A549 (cell line): ENCODE data around the gene AMBN. TPM values are rescaled to one million over a fixed set of nuclear protein-coding genes. Genes with fewer than 3 reads are reported as not detected.

ENCODE experiments used
- ATAC-seq, 2 experiments: fragments of 200-7000 bp in 1 of 2; fragments of >200 bp in 1 of 2; cut with Nextera tagmentation in 1 of 2; cut with Tn5 transposase in 1 of 2; 3 replicates each; pipeline versions ENCODE4 v1.8.0 to v1.9.1; 2018 to 2020; ENCODE audit warnings: mild to moderate bottlenecking in 1 of 2, moderate library complexity in 1 of 2
- CTCF ChIA-PET: fragments of 300-600 bp; sonication (Branson Sonifier 250); formaldehyde crosslinking; extraction: SDS; loops from one replicate; lab custom pipeline; 2021; ENCODE audit warnings: antibody characterized with exemption, inconsistent platforms; lab: Yijun Ruan, JAX
- POLR2A ChIA-PET: fragments of 350-600 bp; formaldehyde crosslinking; extraction: SDS; loops from one replicate; lab custom pipeline; 2021; ENCODE audit warnings: antibody characterized with exemption, inconsistent platforms; lab: Yijun Ruan, JAX
- DNase-seq, 2 experiments: peaks; one replicate each; pipeline versions ENCODE4 v3.0.0 to v3.0.0-alpha.2; 2011 to 2016; ENCODE audit warnings: low read depth in 1 of 2, low spot score in 1 of 2
- FAIRE-seq: peaks from 2 replicates; lab custom pipeline; 2011; peaks lifted over from hg19 to GRCh38; lab: Jason Lieb, UNC
- H3K27ac ChIP-seq, 2 experiments: fragments of >200 bp; sonication (Bioruptor Twin); formaldehyde crosslinking; 3 replicates each; pipeline ENCODE4 v1.5.1; 2016 to 2017
- H3K4me1 ChIP-seq: fragments of >200 bp; sonication (Bioruptor Twin); formaldehyde crosslinking; 3 replicates; pipeline ENCODE4 v1.6.1; 2016
- H3K4me2 ChIP-seq: fragments of >200 bp; sonication (Bioruptor Twin); formaldehyde crosslinking; 3 replicates; pipeline ENCODE4 v1.6.1; 2016
- H3K4me3 ChIP-seq: fragments of >200 bp; sonication (Bioruptor Twin); formaldehyde crosslinking; 3 replicates; pipeline ENCODE4 v1.5.1; 2016
- H3K9me3 ChIP-seq: fragments of >200 bp; sonication (Bioruptor Twin); formaldehyde crosslinking; 3 replicates; pipeline ENCODE4 v1.6.1; 2016
- ATOH8 ChIP-seq: fragments of 250-450 bp; sonication (Bioruptor Pico); IDR thresholded peaks from 2 replicates; pipeline ENCODE4 v1.5.0; 2020; ENCODE audit warnings: low read depth, mild to moderate bottlenecking, moderate library complexity
- BHLHE40 ChIP-seq: IDR thresholded peaks from 2 replicates; pipeline ENCODE4 v1.6.1; 2012; ENCODE audit warnings: low read depth, low read length, inconsistent platforms
- CBX8 ChIP-seq: fragments of 200-600 bp; sonication (generic); IDR thresholded peaks from 2 replicates; pipeline ENCODE4 v1.6.1; 2016
- E2F6 ChIP-seq: IDR thresholded peaks from 2 replicates; pipeline ENCODE4 v1.6.1; 2012; ENCODE audit warnings: low read depth, borderline replicate concordance
- FOXS1 ChIP-seq: fragments of 250-450 bp; sonication (Bioruptor Pico); IDR thresholded peaks from 2 replicates; pipeline ENCODE4 v1.5.0; 2020; ENCODE audit warnings: mild to moderate bottlenecking, moderate library complexity
- HOXA7 ChIP-seq: fragments of 250-450 bp; sonication (Bioruptor Pico); IDR thresholded peaks from 2 replicates; pipeline ENCODE4 v1.5.0; 2020; ENCODE audit warnings: mild to moderate bottlenecking, moderate library complexity
- JUN ChIP-seq, 2 experiments: fragments of >200 bp; sonication (Bioruptor Twin); formaldehyde crosslinking; IDR thresholded peaks; 2 replicates in 1 of 2; 3 replicates in 1 of 2; pipeline ENCODE4 v1.6.1; 2016 to 2017
- KDM1A ChIP-seq: fragments of 200-600 bp; sonication (generic); IDR thresholded peaks from 2 replicates; pipeline ENCODE4 v1.6.1; 2016; ENCODE audit warnings: low read depth, mild to moderate bottlenecking
- MAFK ChIP-seq: fragments of 450-650 bp; IDR thresholded peaks from 2 replicates; pipeline ENCODE4 v1.6.1; 2014; ENCODE audit not compliant: partially characterized antibody
- MAZ ChIP-seq: fragments of 150-350 bp; IDR thresholded peaks from 2 replicates; pipeline ENCODE4 v1.6.1; 2014; ENCODE audit warnings: antibody characterized with exemption, low read depth, low read length, borderline replicate concordance
- MYC ChIP-seq: IDR thresholded peaks from 2 replicates; pipeline ENCODE4 v1.6.1; 2012; ENCODE audit warnings: mild to moderate bottlenecking, inconsistent platforms, low read length, improper control_type of control experiment, borderline replicate concordance
- NPAS2 ChIP-seq: fragments of 250-450 bp; sonication (Bioruptor Pico); IDR thresholded peaks from 2 replicates; pipeline ENCODE4 v1.8.0; 2022; ENCODE audit warnings: mild to moderate bottlenecking, moderate library complexity, borderline replicate concordance
- POLR2A ChIP-seq: IDR thresholded peaks from 2 replicates; pipeline ENCODE4 v1.6.1; 2012; ENCODE audit warnings: mild to moderate bottlenecking, low read length
- RNF2 ChIP-seq: fragments of 200-600 bp; sonication (generic); IDR thresholded peaks from 2 replicates; pipeline ENCODE4 v1.6.1; 2016; ENCODE audit warnings: low read depth, mild to moderate bottlenecking, antibody characterized with exemption, moderate library complexity, borderline replicate concordance
- TFCP2L1 ChIP-seq: fragments of 250-450 bp; sonication (Bioruptor Pico); IDR thresholded peaks from 2 replicates; pipeline ENCODE4 v1.5.0; 2021; ENCODE audit warnings: mild to moderate bottlenecking
- TP53 ChIP-seq: fragments of 250-450 bp; sonication (Bioruptor Pico); IDR thresholded peaks from 2 replicates; pipeline ENCODE4 v1.5.0; 2021; ENCODE audit warnings: mild to moderate bottlenecking, moderate library complexity
- ZC3H11A ChIP-seq: fragments of 450-650 bp; IDR thresholded peaks from 2 replicates; pipeline ENCODE4 v1.6.1; 2014; ENCODE audit warnings: antibody characterized with exemption, mild to moderate bottlenecking
- ZFP36 ChIP-seq: fragments of 450-650 bp; IDR thresholded peaks from 2 replicates; pipeline ENCODE4 v1.6.1; 2014; ENCODE audit warnings: borderline replicate concordance; ENCODE audit not compliant: partially characterized antibody
- WGBS: methylation state at CpG from one replicate; pipeline ENCODE4 v1.1.6; 2017; ENCODE audit errors: missing lambda C conversion rate; 5-methylcytosine and 5-hydroxymethylcytosine counted together
- polyA plus RNA-seq, 4 experiments: library from polyadenylated mRNA; depleted of rRNA in 3 of 4; stranded (reverse); fragments of >200 nt; fragmentation: RNase III in 1 of 4; extraction: RNeasy Plus Mini Kit Qiagen cat#74134 plus additional on column Dnase treatment in 1 of 4; gene quantifications; 2 replicates in 3 of 4; 3 replicates in 1 of 4; pipeline ENCODE4 v1.2.3, GENCODE V29; 2011 to 2017
- TF ChIP-seq, protein P1 (sequence below): fragments of >200 bp; sonication (Bioruptor Twin); formaldehyde crosslinking; IDR thresholded peaks from 2 replicates; pipeline ENCODE4 v1.6.1; 2016
- TF ChIP-seq, protein P2 (sequence below): fragments of 250-450 bp; sonication (Bioruptor Pico); IDR thresholded peaks from 2 replicates; pipeline ENCODE4 v1.5.0; 2021; ENCODE audit warnings: mild to moderate bottlenecking, moderate library complexity, borderline replicate concordance
- TF ChIP-seq, protein P3 (sequence below): fragments of 450-650 bp; IDR thresholded peaks from 2 replicates; pipeline ENCODE4 v1.6.1; 2014; ENCODE audit warnings: antibody characterized with exemption
- TF ChIP-seq, protein P4 (sequence below): fragments of 150-350 bp; IDR thresholded peaks from 2 replicates; pipeline ENCODE4 v1.6.1; 2014; ENCODE audit warnings: low read depth, mild to moderate bottlenecking, low read length

AMBN gene
- polyA plus RNA-seq, 2 of the 4 experiments (the other 2 are of a cell fraction) = not detected

- ATAC-seq = no peak
- CTCF ChIA-PET = no interaction called here
- POLR2A ChIA-PET = no interaction called here
Measured at GRCh38 chr4:70594196-70594595, 2.1 kb downstream of the AMBN start.

GRCh38 chr4:70600305-70600704 lies 8.2 kb downstream of the AMBN start:
- 65% methylated on average over 3 of the region's 3 CpGs for whole genome bisulfite sequencing
- Histone ChIP-seq H3K9me3 (no peaks in the 10 kb centered on the region), H3K4me1 (no peaks in the 10 kb centered on the region), H3K27ac (no peak overlapping the region), H3K4me3 (no peak overlapping the region), H3K4me2 (no peak overlapping the region)
- ChIA-PET CTCF (interaction anchor here (1.2 to 1.7 kb wide), 2 partner anchors 15 to 1111 kb away, joined by 3 to 6 read pairs; no protein-coding TSS in a partner anchor), POLR2A (no interaction called here)
- FAIRE-seq (no peak), DNase-seq (no peak), ATAC-seq (no peak)
- TF ChIP-seq MAZ (no peak), POLR2A (no peak), BHLHE40 (no peak), CBX8 (no peak), E2F6 (no peak)

More at GRCh38 chr4:70594196-70594595, 2.1 kb downstream of the AMBN start:
- Histone ChIP-seq H3K4me2 (no peak overlapping the region), H3K4me3 (no peak overlapping the region)
- TF ChIP-seq TP53 (CRISPR knock-in tag) = no peak
- TF ChIP-seq ATOH8 (CRISPR knock-in tag) = no peak
- TF ChIP-seq FOXS1 (CRISPR knock-in tag) = no peak
- TF ChIP-seq, protein P1, sequence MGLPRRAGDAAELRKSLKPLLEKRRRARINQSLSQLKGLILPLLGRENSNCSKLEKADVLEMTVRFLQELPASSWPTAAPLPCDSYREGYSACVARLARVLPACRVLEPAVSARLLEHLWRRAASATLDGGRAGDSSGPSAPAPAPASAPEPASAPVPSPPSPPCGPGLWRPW = no peak
- no peak for TF ChIP-seq MAFK
- TF ChIP-seq, protein P2, sequence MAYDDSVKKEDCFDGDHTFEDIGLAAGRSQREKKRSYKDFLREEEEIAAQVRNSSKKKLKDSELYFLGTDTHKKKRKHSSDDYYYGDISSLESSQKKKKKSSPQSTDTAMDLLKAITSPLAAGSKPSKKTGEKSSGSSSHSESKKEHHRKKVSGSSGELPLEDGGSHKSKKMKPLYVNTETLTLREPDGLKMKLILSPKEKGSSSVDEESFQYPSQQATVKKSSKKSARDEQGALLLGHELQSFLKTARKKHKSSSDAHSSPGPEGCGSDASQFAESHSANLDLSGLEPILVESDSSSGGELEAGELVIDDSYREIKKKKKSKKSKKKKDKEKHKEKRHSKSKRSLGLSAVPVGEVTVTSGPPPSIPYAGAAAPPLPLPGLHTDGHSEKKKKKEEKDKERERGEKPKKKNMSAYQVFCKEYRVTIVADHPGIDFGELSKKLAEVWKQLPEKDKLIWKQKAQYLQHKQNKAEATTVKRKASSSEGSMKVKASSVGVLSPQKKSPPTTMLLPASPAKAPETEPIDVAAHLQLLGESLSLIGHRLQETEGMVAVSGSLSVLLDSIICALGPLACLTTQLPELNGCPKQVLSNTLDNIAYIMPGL = no peak
- no peak for TF ChIP-seq HOXA7
- no peak for TF ChIP-seq JUN (IDR thresholded peaks at IDR 0.05)
- TF ChIP-seq ZC3H11A = no peak
- no peak for TF ChIP-seq RNF2
- TF ChIP-seq, protein P3, sequence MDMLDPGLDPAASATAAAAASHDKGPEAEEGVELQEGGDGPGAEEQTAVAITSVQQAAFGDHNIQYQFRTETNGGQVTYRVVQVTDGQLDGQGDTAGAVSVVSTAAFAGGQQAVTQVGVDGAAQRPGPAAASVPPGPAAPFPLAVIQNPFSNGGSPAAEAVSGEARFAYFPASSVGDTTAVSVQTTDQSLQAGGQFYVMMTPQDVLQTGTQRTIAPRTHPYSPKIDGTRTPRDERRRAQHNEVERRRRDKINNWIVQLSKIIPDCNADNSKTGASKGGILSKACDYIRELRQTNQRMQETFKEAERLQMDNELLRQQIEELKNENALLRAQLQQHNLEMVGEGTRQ = no peak
- TF ChIP-seq ZFP36 = no peak
- TF ChIP-seq CBX8 = no peak
- TF ChIP-seq TFCP2L1 (CRISPR knock-in tag) = no peak
- TF ChIP-seq BHLHE40 = no peak
- no peak for TF ChIP-seq KDM1A
- TF ChIP-seq, protein P4, sequence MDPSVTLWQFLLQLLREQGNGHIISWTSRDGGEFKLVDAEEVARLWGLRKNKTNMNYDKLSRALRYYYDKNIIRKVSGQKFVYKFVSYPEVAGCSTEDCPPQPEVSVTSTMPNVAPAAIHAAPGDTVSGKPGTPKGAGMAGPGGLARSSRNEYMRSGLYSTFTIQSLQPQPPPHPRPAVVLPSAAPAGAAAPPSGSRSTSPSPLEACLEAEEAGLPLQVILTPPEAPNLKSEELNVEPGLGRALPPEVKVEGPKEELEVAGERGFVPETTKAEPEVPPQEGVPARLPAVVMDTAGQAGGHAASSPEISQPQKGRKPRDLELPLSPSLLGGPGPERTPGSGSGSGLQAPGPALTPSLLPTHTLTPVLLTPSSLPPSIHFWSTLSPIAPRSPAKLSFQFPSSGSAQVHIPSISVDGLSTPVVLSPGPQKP = no peak
- no peak for TF ChIP-seq NPAS2 (CRISPR knock-in tag)
- no peak for TF ChIP-seq MYC
- TF ChIP-seq, all 56 proteins: peak for 0
- Histone ChIP-seq H3K4me1 (no peaks in the 10 kb centered on the region), H3K9me3 (no peaks in the 10 kb centered on the region), H3K27ac (no peak overlapping the region)
- DNase-seq (no peak), FAIRE-seq (no peak)
